Central memory CD8-positive, alpha-beta T cell (primary cell): ENCODE measurements around the gene CCNE1.
"Not testable (repeated sequence)": the region's sequence is repeated elsewhere in the genome, so short reads cannot be mapped to it uniquely, and the experiment has no call there.

Experiments
- ATAC-seq: fragments of 150-1000 bp; cut with Tn5 transposase; replicated peaks from 2 replicates; pipeline ENCODE4 v1.10.0; 2022; ENCODE audit warnings: mild to moderate bottlenecking, moderate FRiP score, moderate number of reproducible peaks; ENCODE audit not compliant: poor library complexity, severe bottlenecking; ENCODE audit errors: extremely low read depth
- DNase-seq, 2 donors: peaks; one replicate each; pipeline ENCODE4 v3.0.0; 2021; ENCODE audit warnings: low spot score in 2 of 2
- H3K27ac Mint-ChIP-seq: one replicate; pipeline ENCODE4 v1.8.0; 2022; ENCODE audit warnings: low read depth, mild to moderate bottlenecking, moderate library complexity, mixed read lengths
- H3K27me3 Mint-ChIP-seq: one replicate; pipeline ENCODE4 v1.8.0; 2022; ENCODE audit warnings: mixed read lengths
- H3K36me3 Mint-ChIP-seq: one replicate; pipeline ENCODE4 v1.8.0; 2022; ENCODE audit warnings: mild to moderate bottlenecking, moderate library complexity, mixed read lengths; ENCODE audit not compliant: insufficient read depth
- H3K4me1 Mint-ChIP-seq: one replicate; pipeline ENCODE4 v1.8.0; 2022; ENCODE audit warnings: mixed read lengths
- H3K4me3 Mint-ChIP-seq: one replicate; pipeline ENCODE4 v1.8.0; 2022; ENCODE audit warnings: mild to moderate bottlenecking, moderate library complexity, mixed read lengths
- H3K9me3 Mint-ChIP-seq: one replicate; pipeline ENCODE4 v1.8.0; 2022; ENCODE audit warnings: mixed read lengths

Gene CCNE1

DNA sequence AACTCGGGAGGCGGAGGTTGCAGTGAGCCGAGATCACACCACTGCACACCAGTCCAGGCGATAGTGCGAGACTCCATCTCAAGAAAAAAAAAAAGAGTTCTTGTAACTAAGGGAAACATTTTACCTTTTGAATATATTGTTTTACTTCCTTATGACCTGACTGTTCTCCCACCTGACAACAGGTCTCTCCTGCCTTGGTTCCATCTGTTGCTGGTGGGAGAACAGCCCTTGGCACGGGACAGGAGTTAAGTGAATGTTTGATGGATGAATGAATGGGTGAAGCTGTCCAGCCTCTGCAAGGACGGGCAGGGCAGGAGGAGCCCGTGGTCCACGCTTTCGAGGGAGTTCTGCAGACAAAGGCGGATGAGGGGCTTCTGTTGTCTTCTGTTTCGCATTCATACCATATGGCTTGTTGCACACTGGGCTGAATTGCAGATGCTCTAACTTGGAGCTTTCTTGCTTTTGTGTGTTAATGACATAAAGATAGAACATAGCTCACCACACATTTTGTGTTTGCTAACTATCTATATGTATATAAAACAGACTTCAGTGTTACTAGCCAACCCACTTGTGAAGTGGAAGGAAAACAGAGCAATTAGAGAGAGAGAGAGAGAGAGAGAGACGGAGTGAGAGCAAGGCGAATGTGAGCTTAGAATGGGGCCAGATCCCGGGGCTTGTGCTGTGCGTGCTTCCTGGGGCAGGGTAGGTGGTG is 16.2 kb upstream of the CCNE1 start:
- Mint-ChIP-seq H3K27me3 (peaks cover 10% of the 10 kb centered on the region), H3K4me1 (no peaks in the 10 kb centered on the region), H3K9me3 (no peaks in the 10 kb centered on the region), H3K27ac (no peak overlapping the region), H3K36me3 (no peaks in the 10 kb centered on the region), H3K4me3 (no peak overlapping the region)
- DNase-seq: no peak
- ATAC-seq: no peak

DNA sequence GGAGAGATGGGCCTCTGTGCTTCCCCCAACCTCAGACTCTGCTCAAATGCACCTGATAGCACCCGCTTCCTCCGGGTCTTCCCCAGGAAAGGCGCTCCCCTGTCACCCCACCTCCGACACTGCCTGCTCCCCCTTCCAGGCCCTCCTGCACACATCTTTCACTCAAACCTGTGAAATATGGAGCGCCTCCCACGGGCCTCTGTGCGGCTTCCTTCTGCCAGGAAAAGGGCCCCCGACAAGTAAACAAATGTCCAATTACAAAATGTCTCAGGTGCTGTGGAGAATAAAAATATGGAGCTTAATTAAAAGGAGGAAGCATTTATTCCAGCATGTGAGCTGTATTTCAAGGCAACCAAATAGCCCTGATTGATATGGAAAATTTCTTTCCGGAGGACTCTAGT is 15.6 kb upstream of the CCNE1 start:
- DNase-seq (no peak), ATAC-seq (no peak)
- no peaks in the 10 kb centered on the region for H3K36me3 Mint-ChIP-seq
- peaks cover 10% of the 10 kb centered on the region for H3K27me3 Mint-ChIP-seq
- no peak overlapping the region for H3K4me3 Mint-ChIP-seq
- no peaks in the 10 kb centered on the region for H3K4me1 Mint-ChIP-seq
- no peak overlapping the region for H3K27ac Mint-ChIP-seq
- no peaks in the 10 kb centered on the region for H3K9me3 Mint-ChIP-seq

DNA sequence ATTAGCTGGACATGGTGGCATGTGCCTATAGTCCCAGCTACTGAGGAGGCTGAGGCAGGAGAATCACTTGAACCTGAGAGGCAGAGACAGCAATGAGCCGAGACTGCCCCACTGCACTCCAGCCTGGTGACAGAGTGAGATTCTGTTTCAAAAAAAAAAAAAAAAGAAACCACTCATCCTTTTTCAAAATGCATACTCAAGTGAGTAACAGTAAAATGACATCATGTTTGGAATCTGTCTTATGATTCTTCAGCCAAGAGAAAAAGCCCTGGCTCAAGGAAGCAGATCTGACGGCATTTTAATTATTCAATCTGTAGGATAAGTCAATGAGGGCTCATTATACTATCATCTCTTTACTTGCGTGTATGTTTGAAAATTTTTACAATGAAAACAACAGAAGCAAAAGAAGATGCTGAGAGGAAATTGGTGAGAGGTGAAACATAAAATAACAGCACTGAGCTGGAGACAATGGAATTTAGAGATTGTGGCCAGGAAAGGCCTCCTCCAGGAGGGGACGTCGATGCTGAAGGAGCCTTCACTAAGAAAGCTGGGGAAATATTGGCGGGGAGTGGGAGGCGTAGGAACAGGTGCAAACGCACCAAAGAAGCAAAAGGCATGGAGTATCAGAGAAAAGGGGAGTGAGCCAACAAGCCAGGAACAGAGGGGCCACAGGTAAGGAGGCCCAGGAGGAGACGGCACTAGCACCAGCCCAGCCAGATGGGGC is 12.9 kb upstream of the CCNE1 start:
- no peak for ATAC-seq
- no peak overlapping the region for H3K4me3 Mint-ChIP-seq
- H3K27me3 Mint-ChIP-seq: peaks cover 10% of the 10 kb centered on the region
- no peaks in the 10 kb centered on the region for H3K4me1 Mint-ChIP-seq
- peaks cover 2% of the 10 kb centered on the region for H3K36me3 Mint-ChIP-seq
- no peak overlapping the region for H3K27ac Mint-ChIP-seq
- H3K9me3 Mint-ChIP-seq: no peaks in the 10 kb centered on the region
- DNase-seq: no peak

DNA sequence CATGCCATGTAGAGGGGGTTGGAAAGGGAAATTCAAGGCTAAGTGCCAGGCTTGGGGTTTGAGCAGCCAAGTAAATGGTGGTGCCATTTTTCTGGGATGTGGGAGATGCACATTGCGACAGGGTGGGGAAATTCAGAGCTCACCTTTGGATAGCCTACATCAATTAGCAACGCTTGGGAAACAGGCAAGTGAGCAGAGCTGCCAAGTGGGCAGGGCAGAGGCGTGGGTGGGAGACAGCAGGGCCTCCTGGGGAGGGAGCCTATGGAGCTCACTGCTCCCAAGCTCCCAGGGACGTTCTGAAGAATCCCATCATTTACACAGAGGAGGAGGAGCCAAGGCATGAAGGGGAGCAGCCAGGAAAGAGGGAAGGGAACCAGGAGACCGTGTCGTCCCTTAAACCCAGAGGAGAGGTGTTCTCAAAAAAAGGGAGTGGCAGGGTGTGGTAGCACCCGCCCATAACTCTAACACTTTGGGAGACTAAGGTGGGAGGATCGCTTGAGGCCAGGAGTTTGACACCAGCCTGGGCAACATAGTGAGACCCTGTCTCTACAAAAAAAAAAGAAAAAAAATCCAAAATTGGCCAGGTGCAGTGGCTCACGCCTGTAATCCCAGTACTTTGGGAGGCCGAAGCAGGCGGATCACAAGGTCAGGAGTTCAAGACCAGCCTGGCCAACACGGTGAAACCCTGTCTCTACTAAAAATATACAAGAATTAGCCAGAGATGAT is 11.5 kb upstream of the CCNE1 start:
- Mint-ChIP-seq H3K9me3 (no peaks in the 10 kb centered on the region), H3K4me3 (no peak overlapping the region), H3K36me3 (peaks cover 2% of the 10 kb centered on the region), H3K27me3 (peaks cover 10% of the 10 kb centered on the region), H3K27ac (no peak overlapping the region), H3K4me1 (no peaks in the 10 kb centered on the region)
- no peak for DNase-seq
- ATAC-seq: no peak

DNA sequence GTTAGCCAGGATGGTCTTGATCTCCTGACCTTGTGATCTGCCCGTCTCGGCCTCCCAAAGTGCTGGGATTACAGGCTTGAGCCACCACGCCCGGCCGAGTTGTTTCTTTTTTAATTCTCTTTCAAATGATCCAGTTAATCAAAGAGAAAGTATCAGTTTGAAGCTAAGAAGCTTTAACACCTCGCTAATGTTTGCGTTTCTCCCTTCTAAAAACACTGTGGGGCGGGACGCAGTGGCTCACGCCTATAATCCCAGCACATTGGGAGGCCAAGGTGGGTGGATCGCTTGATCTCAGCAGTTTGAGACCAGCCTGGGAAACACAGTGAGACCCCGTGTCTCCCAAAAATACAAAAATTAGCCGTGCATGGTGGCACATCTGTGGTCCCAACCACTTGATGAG is 7.8 kb upstream of the CCNE1 start:
- not testable (repeated sequence) for H3K4me3 Mint-ChIP-seq, H3K27ac Mint-ChIP-seq, H3K27me3 Mint-ChIP-seq, ATAC-seq, H3K9me3 Mint-ChIP-seq, DNase-seq, H3K4me1 Mint-ChIP-seq, H3K36me3 Mint-ChIP-seq

DNA sequence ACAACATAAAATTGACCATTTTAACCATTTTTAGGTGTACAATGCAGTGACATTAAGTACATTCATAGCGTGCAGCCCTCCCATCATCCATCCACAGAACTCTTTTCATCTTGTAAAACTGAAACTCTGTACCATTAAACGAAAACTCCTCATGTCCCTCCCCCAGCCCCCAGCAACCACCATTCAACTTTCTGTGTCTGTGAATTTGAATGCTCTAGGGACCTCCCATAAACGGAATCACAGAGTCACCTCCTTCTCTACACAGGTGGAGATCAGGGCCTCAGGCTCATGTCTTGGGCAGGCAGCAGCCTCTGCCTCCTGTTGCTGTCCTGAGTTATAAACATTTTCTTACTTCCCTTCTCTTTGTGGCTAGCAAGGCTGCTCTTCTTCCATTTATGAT is 7.3 kb upstream of the CCNE1 start:
- no peak for ATAC-seq

DNA sequence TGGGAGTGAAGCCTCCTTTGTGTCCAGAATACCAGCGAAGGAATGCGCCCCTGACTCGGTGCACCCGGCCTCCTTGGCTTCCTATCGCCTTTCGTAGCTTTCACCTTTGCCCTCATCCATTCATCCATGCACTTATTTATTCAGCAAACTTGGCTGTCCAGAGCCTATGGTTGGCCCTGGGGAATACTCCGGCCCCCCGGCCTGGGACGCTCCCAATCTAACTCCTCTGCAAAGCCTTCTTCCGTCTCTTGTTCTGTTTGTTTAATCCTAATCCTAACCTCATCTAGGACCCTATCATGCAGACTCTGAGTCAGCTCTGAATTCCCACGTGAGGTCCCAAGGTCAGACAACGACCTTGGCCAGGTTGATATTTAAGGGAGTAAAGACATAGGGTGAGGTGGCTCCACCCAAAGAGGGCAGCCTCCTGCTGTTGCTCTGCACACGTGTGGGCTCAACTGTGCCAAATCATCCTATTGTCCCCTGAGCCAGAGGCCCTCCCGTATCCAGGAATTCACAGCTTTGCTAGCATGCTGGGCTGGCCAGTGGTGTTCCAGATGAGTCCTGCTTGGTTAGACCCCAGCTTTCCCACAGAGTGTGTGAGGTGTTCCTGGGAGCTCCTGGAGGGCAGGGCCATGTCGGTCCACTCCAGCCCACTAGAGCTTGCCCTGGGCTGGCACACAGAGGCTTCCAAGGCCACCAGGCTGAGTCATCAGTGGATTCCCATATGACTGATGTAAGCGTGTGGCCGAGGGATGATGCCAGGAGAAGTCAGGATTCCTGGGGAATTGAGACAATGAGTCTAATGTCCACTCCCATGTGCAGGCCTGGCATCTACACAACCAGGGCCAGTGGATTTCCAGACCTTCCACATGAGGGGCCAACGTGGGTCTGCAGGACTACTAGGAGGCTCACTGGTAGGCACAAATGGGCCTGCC is 6.5 kb upstream of the CCNE1 start:
- Mint-ChIP-seq H3K27ac (no peak overlapping the region), H3K27me3 (no peaks in the 10 kb centered on the region), H3K9me3 (no peaks in the 10 kb centered on the region), H3K36me3 (peaks cover 2% of the 10 kb centered on the region), H3K4me1 (peaks cover under 1% of the 10 kb centered on the region), H3K4me3 (no peak overlapping the region)
- no peak for ATAC-seq
- DNase-seq: no peak

More for the DNA sequence above, 7.3 kb upstream of the CCNE1 start:
- H3K36me3 Mint-ChIP-seq: peaks cover 2% of the 10 kb centered on the region
- no peaks in the 10 kb centered on the region for H3K4me1 Mint-ChIP-seq
- no peak for DNase-seq
- H3K27ac Mint-ChIP-seq: no peak overlapping the region
- H3K4me3 Mint-ChIP-seq: no peak overlapping the region
- no peaks in the 10 kb centered on the region for H3K27me3 Mint-ChIP-seq
- H3K9me3 Mint-ChIP-seq: no peaks in the 10 kb centered on the region

DNA sequence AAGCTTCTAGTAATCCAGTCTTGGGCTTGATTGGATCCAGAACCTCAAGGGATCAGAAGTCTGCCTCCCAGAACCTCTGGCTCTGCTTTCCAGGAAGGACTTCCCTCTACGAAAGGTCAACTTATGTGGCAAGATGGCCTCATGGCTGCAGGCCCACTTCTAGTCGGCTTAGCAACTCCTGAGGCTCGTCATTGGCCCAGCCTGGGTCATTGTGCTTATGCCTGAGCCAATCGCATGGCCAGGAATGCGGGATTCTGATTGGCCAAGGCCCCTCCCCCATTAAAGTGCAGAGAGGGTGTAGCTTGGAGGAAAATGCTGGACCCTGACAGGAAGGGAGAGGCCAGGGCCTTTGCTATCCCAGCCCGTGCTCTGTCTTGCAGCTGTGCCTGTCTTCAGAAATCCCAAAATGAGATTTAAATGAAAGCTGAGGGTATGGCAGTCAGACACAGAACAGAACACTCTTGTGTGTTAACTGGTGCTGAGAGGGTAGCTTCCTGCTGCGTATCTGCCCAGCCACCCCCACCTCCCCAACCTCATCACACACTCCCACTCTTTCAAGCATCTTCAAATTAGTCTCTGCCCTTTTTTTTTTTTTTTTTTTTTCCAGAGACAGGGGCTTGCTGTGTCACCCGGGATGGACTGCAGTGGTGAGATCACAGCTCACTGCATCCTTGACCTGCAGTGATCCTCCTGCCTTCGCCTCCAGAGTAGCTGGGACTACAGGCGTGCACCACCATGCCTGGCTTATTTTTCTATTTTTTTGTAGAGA is 5.5 kb upstream of the CCNE1 start:
- H3K4me3 Mint-ChIP-seq: no peak overlapping the region
- peaks cover 4% of the 10 kb centered on the region for H3K36me3 Mint-ChIP-seq
- DNase-seq (no peak), ATAC-seq (no peak)
- no peaks in the 10 kb centered on the region for H3K27me3 Mint-ChIP-seq
- no peak overlapping the region for H3K27ac Mint-ChIP-seq
- H3K4me1 Mint-ChIP-seq: peaks cover 8% of the 10 kb centered on the region
- H3K9me3 Mint-ChIP-seq: no peaks in the 10 kb centered on the region

DNA sequence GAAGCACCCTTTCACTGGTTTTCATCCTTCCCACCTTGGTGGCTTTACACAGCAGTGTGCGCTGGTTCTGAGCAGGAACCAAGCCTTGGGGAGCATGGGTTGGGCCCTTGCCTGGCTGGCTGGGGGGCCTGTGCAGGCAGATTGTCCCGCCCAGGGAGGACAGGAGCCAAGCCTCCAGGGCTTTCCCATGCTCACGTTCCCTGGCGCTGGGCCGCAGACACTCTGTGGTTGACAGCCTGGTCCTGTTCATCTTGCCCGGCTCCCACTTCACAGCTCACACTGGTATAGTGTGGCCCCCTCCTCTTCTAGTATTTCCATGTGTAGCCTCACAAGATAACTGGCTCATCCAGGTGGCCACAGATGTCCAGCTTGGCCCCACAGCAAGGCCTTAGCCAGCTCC is 4.6 kb upstream of the CCNE1 start:
- no peak overlapping the region for H3K27ac Mint-ChIP-seq
- no peaks in the 10 kb centered on the region for H3K27me3 Mint-ChIP-seq
- ATAC-seq (no peak), DNase-seq (no peak)
- peaks cover 4% of the 10 kb centered on the region for H3K36me3 Mint-ChIP-seq
- no peak overlapping the region for H3K4me3 Mint-ChIP-seq
- H3K9me3 Mint-ChIP-seq: no peaks in the 10 kb centered on the region
- H3K4me1 Mint-ChIP-seq: peaks cover 8% of the 10 kb centered on the region

DNA sequence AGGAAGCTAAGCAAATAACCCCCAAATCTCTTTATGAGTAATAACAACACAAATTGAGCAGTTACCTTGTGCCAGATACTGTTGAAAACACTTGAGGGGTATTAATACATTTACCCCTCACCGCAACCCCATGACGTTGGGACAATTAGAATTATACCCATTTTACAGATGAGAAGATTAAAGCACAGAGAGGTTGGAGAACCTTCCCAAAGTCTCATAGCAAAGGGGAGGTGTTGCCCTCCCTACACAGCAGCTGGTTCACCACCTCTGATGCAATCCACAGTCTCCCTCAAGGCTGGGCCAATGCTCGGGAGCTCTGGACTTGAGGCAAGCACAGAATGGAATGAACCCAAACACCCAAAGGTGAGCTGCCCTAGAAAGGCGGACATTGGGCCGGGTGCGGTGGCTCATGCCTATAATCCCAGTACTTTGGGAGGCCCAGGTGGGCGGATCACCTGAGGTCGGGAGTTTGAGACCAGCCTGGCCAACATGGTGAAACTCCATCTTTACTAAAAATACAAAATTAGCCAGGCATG is 3.9 kb upstream of the CCNE1 start:
- peaks cover 13% of the 10 kb centered on the region for H3K4me1 Mint-ChIP-seq
- no peak overlapping the region for H3K4me3 Mint-ChIP-seq
- DNase-seq (no peak), ATAC-seq (no peak)
- H3K36me3 Mint-ChIP-seq: peaks cover 4% of the 10 kb centered on the region
- no peaks in the 10 kb centered on the region for H3K9me3 Mint-ChIP-seq
- H3K27ac Mint-ChIP-seq: no peak overlapping the region
- H3K27me3 Mint-ChIP-seq: no peaks in the 10 kb centered on the region

DNA sequence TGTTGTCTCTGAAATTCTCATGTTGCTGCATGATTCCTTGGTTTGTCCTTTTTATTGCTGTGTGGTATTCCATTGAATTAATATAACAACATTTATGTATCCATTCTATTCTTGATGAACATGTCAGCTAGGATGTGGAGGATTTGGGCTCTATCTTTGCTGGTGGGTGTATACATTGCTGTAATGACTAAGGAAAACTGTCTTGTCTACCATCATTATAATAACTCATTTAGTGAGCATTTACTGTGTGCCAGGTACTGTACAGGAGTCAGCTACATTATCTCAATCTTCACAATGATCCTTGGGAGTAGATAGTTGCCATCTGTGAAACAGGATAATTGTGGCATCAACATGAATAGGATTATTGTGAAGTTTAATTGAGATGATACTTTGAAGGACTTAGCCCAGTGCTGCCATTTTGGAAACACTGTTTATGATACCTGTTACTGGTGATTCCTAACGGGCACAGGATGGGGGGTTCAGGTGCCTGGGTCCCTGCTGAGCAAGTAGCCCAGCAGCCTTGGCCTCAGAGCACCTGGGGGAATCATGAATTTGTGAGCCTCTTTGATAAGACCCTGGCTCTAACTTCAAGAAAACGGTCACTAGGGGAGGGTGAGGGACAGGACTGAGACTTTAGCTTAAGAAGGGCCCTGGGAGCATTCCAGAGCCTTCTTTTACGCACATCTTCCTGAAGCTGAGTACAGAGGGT is 1.8 kb upstream of the CCNE1 start:
- Mint-ChIP-seq H3K4me1 (peaks cover 14% of the 10 kb centered on the region), H3K27ac (peak overlapping the region; percentile 81), H3K27me3 (no peaks in the 10 kb centered on the region), H3K4me3 (peak overlapping the region; percentile 77), H3K9me3 (no peaks in the 10 kb centered on the region), H3K36me3 (peaks cover 4% of the 10 kb centered on the region)
- ATAC-seq (no peak), DNase-seq (no peak)
